Neural progenitor cell (in vitro differentiated cells): ENCODE measurements around the gene NIBAN1. TPM values are rescaled to one million over a fixed set of nuclear protein-coding genes. Genes with fewer than 3 reads are reported as not detected.
"Not testable (repeated sequence)": the region's sequence is repeated elsewhere in the genome, so short reads cannot be mapped to it uniquely, and the experiment has no call there.

Source experiments
- DNase-seq: peaks from one replicate; pipeline ENCODE4 v3.0.0-alpha.2; 2016; ENCODE audit warnings: low spot score
- H2AFZ ChIP-seq: fragments of 200-600 bp; sonication (generic); replicated peaks from 2 replicates; pipeline ENCODE4 v1.6.1; 2016; ENCODE audit warnings: antibody characterized with exemption
- H3F3A ChIP-seq: fragments of 200-600 bp; sonication (generic); 2 replicates; pipeline ENCODE4 v1.6.1; 2016; ENCODE audit warnings: antibody characterized with exemption, low read depth
- H3K27ac ChIP-seq: fragments of 200-600 bp; sonication (generic); 2 replicates; pipeline ENCODE4 v1.5.1; 2016; ENCODE audit warnings: mild to moderate bottlenecking
- H3K27me3 ChIP-seq: fragments of 200-600 bp; sonication (generic); 2 replicates; pipeline ENCODE4 v1.6.1; 2016; ENCODE audit warnings: mild to moderate bottlenecking, moderate library complexity
- H3K36me3 ChIP-seq: fragments of 200-600 bp; sonication (generic); 2 replicates; pipeline ENCODE4 v1.5.1; 2016
- H3K4me1 ChIP-seq: fragments of 200-600 bp; sonication (generic); 2 replicates; pipeline ENCODE4 v1.6.1; 2016; ENCODE audit warnings: mixed run types
- H3K4me2 ChIP-seq: fragments of 200-600 bp; sonication (generic); 2 replicates; pipeline ENCODE4 v1.6.1; 2016
- H3K4me3 ChIP-seq: fragments of 200-600 bp; sonication (generic); 2 replicates; pipeline ENCODE4 v1.5.1; 2016
- H3K79me2 ChIP-seq: fragments of 200-600 bp; sonication (generic); 2 replicates; pipeline ENCODE4 v1.6.1; 2016; ENCODE audit warnings: low read depth
- H3K9ac ChIP-seq: fragments of 200-600 bp; sonication (generic); 2 replicates; pipeline ENCODE4 v1.6.1; 2016
- H3K9me3 ChIP-seq: fragments of 200-600 bp; sonication (generic); 2 replicates; pipeline ENCODE4 v1.5.1; 2016; ENCODE audit warnings: low read depth
- H4K20me1 ChIP-seq: fragments of 200-600 bp; sonication (generic); 2 replicates; pipeline ENCODE4 v1.6.1; 2016; ENCODE audit warnings: low read depth
- H3K27ac Mint-ChIP-seq: 3 replicates; pipeline ENCODE4 v1.8.0; 2021; ENCODE audit warnings: mixed read lengths
- H3K27me3 Mint-ChIP-seq: 2 replicates; pipeline ENCODE4 v1.8.0; 2022; ENCODE audit warnings: low read depth, mild to moderate bottlenecking, inconsistent platforms, moderate library complexity, mixed read lengths; ENCODE audit not compliant: insufficient read depth
- H3K36me3 Mint-ChIP-seq: 3 replicates; pipeline ENCODE4 v1.8.0; 2021; ENCODE audit warnings: mixed read lengths
- H3K4me1 Mint-ChIP-seq: 3 replicates; pipeline ENCODE4 v1.8.0; 2021; ENCODE audit warnings: mixed read lengths
- H3K4me3 Mint-ChIP-seq: 3 replicates; pipeline ENCODE4 v1.8.0; 2021; ENCODE audit warnings: mild to moderate bottlenecking, moderate library complexity, mixed read lengths
- H3K9me3 Mint-ChIP-seq: 3 replicates; pipeline ENCODE4 v1.8.0; 2020; ENCODE audit warnings: mixed read lengths
- CTCF ChIP-seq: fragments of 200-600 bp; sonication (generic); IDR thresholded peaks from 2 replicates; pipeline ENCODE4 v1.5.1; 2017; ENCODE audit warnings: antibody characterized with exemption, mild to moderate bottlenecking
- EZH2 ChIP-seq: fragments of 200-600 bp; sonication (generic); IDR thresholded peaks from 2 replicates; pipeline ENCODE4 v1.6.1; 2017; ENCODE audit warnings: antibody characterized with exemption, mild to moderate bottlenecking, moderate library complexity
- EZH2phosphoT487 ChIP-seq: fragments of 200-600 bp; sonication (generic); IDR thresholded peaks from 2 replicates; pipeline ENCODE4 v1.6.1; 2017; ENCODE audit warnings: antibody characterized with exemption
- total RNA-seq: library from RNA; depleted of rRNA; stranded (reverse); fragments of >200 nt; gene quantifications from 2 replicates; pipeline ENCODE4 v1.2.3, GENCODE V29; 2015; ENCODE audit warnings: low replicate concordance

The NIBAN1 gene
- total RNA-seq, 1 donor from 2014 or later = 0.36 TPM

- H3K4me3 ChIP-seq = no peak overlapping the region
- H3K27ac ChIP-seq = no peak overlapping the region
- no peak overlapping the region for H3K4me2 ChIP-seq
- Mint-ChIP-seq H3K27ac (no peak overlapping the region), H3K4me1 (no peaks in the 10 kb centered on the region), H3K4me3 (no peak overlapping the region), H3K27me3 (peaks cover 5% of the 10 kb centered on the region), H3K9me3 (no peaks in the 10 kb centered on the region), H3K36me3 (no peaks in the 10 kb centered on the region)
- H3K9ac ChIP-seq = no peak overlapping the region
- H3K27me3 ChIP-seq = no peaks in the 10 kb centered on the region
- no peak for DNase-seq
- H3K4me1 ChIP-seq = peaks cover 7% of the 10 kb centered on the region
- H2AFZ ChIP-seq = no peak overlapping the region
- H3K36me3 ChIP-seq = no peaks in the 10 kb centered on the region
- H4K20me1 ChIP-seq = no peaks in the 10 kb centered on the region
- no peaks in the 10 kb centered on the region for H3F3A ChIP-seq
- no peak for TF ChIP-seq EZH2
- TF ChIP-seq CTCF = no peak
- no peak for TF ChIP-seq EZH2phosphoT487
- no peaks in the 10 kb centered on the region for H3K9me3 ChIP-seq
- no peaks in the 10 kb centered on the region for H3K79me2 ChIP-seq
Measured at GRCh38 chr1:184958554-184959353, 15.6 kb downstream of the NIBAN1 start.

- H3K27ac ChIP-seq, H3K4me3 ChIP-seq, H3K9me3 ChIP-seq, H3K27me3 Mint-ChIP-seq, H3K36me3 Mint-ChIP-seq, H3K79me2 ChIP-seq, H3K4me1 Mint-ChIP-seq, H4K20me1 ChIP-seq, H3K9ac ChIP-seq, H2AFZ ChIP-seq, H3K4me3 Mint-ChIP-seq, H3K27ac Mint-ChIP-seq, H3K4me1 ChIP-seq, DNase-seq, H3K9me3 Mint-ChIP-seq, H3K27me3 ChIP-seq, H3K36me3 ChIP-seq, H3F3A ChIP-seq, H3K4me2 ChIP-seq: not testable (repeated sequence)
Measured at GRCh38 chr1:184957901-184958300, 16.4 kb downstream of the NIBAN1 start.

- no peak overlapping the region for H3K27ac Mint-ChIP-seq
Measured at GRCh38 chr1:184956999-184957700, 17.2 kb downstream of the NIBAN1 start.

GRCh38 chr1:184954232-184954995 is 19.9 kb downstream of the NIBAN1 start:
- Histone ChIP-seq H3K4me3 (no peak overlapping the region), H3F3A (no peaks in the 10 kb centered on the region), H2AFZ (no peak overlapping the region), H3K79me2 (no peaks in the 10 kb centered on the region), H3K27ac (no peak overlapping the region), H3K27me3 (no peaks in the 10 kb centered on the region), H4K20me1 (no peaks in the 10 kb centered on the region), H3K9ac (no peak overlapping the region), H3K36me3 (no peaks in the 10 kb centered on the region), H3K4me1 (peaks cover 7% of the 10 kb centered on the region), H3K4me2 (no peak overlapping the region), H3K9me3 (no peaks in the 10 kb centered on the region)
- H3K4me1 Mint-ChIP-seq = no peaks in the 10 kb centered on the region
- TF ChIP-seq EZH2phosphoT487 = no peak
- no peak for TF ChIP-seq EZH2
- no peak for TF ChIP-seq CTCF
- no peaks in the 10 kb centered on the region for H3K36me3 Mint-ChIP-seq
- no peaks in the 10 kb centered on the region for H3K9me3 Mint-ChIP-seq
- peaks cover 5% of the 10 kb centered on the region for H3K27me3 Mint-ChIP-seq
- H3K4me3 Mint-ChIP-seq = no peak overlapping the region
- DNase-seq = no peak
- no peak overlapping the region for H3K27ac Mint-ChIP-seq

More at GRCh38 chr1:184956999-184957700, 17.2 kb downstream of the NIBAN1 start:
- no peak for TF ChIP-seq EZH2
- H3K27me3 Mint-ChIP-seq = peaks cover 5% of the 10 kb centered on the region
- Histone ChIP-seq H3K27me3 (no peaks in the 10 kb centered on the region), H2AFZ (peak overlapping the region; percentile 77), H3K9ac (no peak overlapping the region), H4K20me1 (no peaks in the 10 kb centered on the region), H3F3A (no peaks in the 10 kb centered on the region), H3K4me2 (no peak overlapping the region), H3K79me2 (no peaks in the 10 kb centered on the region), H3K27ac (no peak overlapping the region), H3K9me3 (no peaks in the 10 kb centered on the region), H3K4me3 (no peak overlapping the region), H3K4me1 (peaks cover 7% of the 10 kb centered on the region), H3K36me3 (no peaks in the 10 kb centered on the region)
- H3K4me1 Mint-ChIP-seq = no peaks in the 10 kb centered on the region
- H3K36me3 Mint-ChIP-seq = no peaks in the 10 kb centered on the region
- H3K4me3 Mint-ChIP-seq = no peak overlapping the region
- DNase-seq = peak; percentile 24
- no peaks in the 10 kb centered on the region for H3K9me3 Mint-ChIP-seq
